ENCODE results near the gene C1orf50.

The C1orf50 gene

DNA sequence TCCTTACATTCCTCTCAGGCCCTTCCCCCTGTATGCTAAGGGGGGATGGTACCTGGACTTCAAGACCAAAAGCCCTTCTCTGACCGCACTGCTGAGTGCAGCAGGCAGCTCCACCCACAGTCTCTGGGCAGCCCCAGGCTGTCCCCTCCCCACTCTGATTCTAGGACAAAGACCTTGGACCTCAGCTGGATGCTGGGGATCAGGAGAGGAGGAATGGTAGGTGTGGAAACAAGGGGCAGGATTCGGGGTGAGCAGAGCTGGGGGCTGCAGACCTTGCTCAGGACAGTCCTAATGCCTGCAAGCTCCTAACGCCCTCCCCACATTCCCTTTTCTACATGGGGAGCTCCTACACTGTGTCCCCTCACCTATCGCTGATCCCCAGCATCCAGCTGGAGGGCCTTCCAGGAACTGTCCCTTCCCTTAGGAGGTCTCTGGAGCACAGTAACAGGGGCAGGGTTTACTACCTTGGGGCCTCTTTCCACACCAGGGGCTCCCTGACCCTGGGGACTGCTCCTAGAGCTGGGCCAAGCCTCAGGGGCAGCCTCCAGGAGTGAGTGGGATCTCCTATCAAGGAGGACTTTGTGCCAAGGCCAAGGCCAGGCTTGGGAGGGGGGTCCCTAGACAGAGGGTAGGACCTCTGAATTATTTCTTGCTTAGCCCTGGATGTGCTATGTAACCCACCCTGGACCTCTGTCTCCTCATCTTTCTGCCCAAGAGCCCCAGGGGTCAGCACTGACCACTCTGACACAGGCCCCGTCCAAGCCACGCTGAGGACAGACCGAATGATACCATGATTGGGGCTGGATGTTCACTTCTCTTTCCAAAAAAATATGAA lies 32.6 kb upstream of the C1orf50 start:
- Histone ChIP-seq H3K9ac (ENCODE audit: low read depth, low read length) (no peak overlapping the region), H3K9me3 (replicated peaks; ENCODE audit: low read length) (no peaks in the 10 kb centered on the region), H3K4me2 (ENCODE audit: low read length) (no peak overlapping the region), H3K36me3 (ENCODE audit: insufficient read depth, low read length) (no peaks in the 10 kb centered on the region), H3K27me3 (ENCODE audit: control insufficient read depth, insufficient read depth, low read length) (no peaks in the 10 kb centered on the region), H3K4me1 (ENCODE audit: control insufficient read depth, insufficient read depth, low read length) (no peaks in the 10 kb centered on the region), H3K4me3 (ENCODE audit: low read length) (no peak overlapping the region)

DNA sequence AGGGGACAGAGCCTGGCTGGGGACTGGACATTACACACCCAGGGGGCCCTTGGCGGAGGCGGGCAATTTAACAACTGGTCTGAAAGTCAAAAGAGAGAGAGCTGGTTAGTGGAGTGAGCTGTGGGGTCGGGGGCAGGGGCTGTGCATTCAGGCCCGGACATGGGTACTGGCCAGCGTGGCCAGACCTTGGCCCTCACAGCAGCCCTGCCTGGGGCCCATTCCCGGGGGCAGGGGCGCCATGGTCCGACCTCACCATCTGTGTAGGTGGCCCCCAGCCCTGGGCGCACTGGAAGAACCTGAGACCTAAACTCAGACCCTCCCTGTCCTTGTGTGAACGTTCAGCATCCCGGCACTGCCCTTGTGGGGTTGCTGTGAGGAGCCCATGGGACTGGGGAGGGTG lies 32.0 kb upstream of the C1orf50 start:
- no peak overlapping the region for H3K4me2 ChIP-seq (ENCODE audit: low read length)
- no peaks in the 10 kb centered on the region for H3K9me3 ChIP-seq (replicated peaks; ENCODE audit: low read length)
- no peaks in the 10 kb centered on the region for H3K27me3 ChIP-seq (ENCODE audit: control insufficient read depth, insufficient read depth, low read length)
- no peak overlapping the region for H3K9ac ChIP-seq (ENCODE audit: low read depth, low read length)
- no peaks in the 10 kb centered on the region for H3K4me1 ChIP-seq (ENCODE audit: control insufficient read depth, insufficient read depth, low read length)
- no peak overlapping the region for H3K4me3 ChIP-seq (ENCODE audit: low read length)
- H3K36me3 ChIP-seq (ENCODE audit: insufficient read depth, low read length), result no peaks in the 10 kb centered on the region

DNA sequence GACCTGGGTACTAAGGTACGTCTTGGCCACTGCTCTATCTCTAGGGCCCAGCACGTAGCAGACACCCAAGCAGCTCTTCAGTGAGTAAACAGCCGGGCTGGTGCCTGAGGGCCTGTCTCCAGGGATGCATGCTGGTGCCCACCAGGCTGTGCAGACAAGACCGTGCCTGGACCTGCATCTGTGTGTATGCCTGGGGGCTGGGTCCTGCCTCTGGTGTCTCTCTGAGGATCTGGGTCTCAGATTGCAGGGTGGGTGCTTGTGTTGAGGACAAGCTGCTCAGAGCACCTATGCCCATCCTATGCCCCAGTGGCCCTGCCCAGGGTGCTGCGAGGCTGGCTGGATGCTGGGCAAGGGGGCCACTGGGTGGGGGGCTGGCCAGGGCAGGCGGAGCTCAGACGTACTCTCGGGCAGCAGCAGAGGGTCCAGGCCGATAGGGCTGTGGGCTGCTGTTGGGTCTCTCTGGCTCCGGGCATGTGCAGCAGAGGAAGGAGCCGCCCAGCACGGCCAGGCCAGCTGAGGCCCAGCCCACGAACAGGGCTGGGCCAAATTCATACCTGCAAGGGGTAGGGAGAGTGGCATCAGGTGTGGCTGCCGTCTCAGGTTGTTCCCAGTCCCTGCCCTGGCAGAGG lies 31.5 kb upstream of the C1orf50 start:
- no peaks in the 10 kb centered on the region for H3K27me3 ChIP-seq (ENCODE audit: control insufficient read depth, insufficient read depth, low read length)
- no peak overlapping the region for H3K9ac ChIP-seq (ENCODE audit: low read depth, low read length)
- no peak overlapping the region for H3K4me2 ChIP-seq (ENCODE audit: low read length)
- no peak overlapping the region for H3K4me3 ChIP-seq (ENCODE audit: low read length)
- H3K9me3 ChIP-seq (replicated peaks; ENCODE audit: low read length), result no peaks in the 10 kb centered on the region
- no peaks in the 10 kb centered on the region for H3K4me1 ChIP-seq (ENCODE audit: control insufficient read depth, insufficient read depth, low read length)
- no peaks in the 10 kb centered on the region for H3K36me3 ChIP-seq (ENCODE audit: insufficient read depth, low read length)

DNA sequence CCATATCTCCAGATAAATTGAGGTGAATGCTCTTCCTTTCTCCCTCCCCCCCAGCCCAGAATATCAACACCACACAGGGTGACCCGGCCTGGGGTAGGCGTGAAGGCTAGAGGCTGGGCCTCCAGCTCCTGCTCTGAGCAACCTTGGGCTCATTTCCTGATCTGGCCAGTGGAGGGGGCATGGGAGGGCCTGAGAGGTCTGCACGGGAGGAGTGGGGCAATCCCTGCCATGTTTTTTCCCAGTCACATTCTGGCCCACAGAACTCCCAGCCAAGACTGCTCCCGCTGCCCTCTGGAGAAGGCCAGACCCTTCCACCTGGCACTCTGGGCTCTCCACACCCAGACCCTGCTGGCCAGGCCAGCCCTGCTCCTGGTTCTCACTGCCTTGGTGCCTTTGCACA lies 30.9 kb upstream of the C1orf50 start:
- Histone ChIP-seq H3K4me3 (ENCODE audit: low read length) (no peak overlapping the region), H3K9me3 (replicated peaks; ENCODE audit: low read length) (no peaks in the 10 kb centered on the region), H3K27me3 (ENCODE audit: control insufficient read depth, insufficient read depth, low read length) (no peaks in the 10 kb centered on the region), H3K36me3 (ENCODE audit: insufficient read depth, low read length) (no peaks in the 10 kb centered on the region), H3K4me2 (ENCODE audit: low read length) (no peak overlapping the region), H3K9ac (ENCODE audit: low read depth, low read length) (no peak overlapping the region), H3K4me1 (ENCODE audit: control insufficient read depth, insufficient read depth, low read length) (no peaks in the 10 kb centered on the region)

DNA sequence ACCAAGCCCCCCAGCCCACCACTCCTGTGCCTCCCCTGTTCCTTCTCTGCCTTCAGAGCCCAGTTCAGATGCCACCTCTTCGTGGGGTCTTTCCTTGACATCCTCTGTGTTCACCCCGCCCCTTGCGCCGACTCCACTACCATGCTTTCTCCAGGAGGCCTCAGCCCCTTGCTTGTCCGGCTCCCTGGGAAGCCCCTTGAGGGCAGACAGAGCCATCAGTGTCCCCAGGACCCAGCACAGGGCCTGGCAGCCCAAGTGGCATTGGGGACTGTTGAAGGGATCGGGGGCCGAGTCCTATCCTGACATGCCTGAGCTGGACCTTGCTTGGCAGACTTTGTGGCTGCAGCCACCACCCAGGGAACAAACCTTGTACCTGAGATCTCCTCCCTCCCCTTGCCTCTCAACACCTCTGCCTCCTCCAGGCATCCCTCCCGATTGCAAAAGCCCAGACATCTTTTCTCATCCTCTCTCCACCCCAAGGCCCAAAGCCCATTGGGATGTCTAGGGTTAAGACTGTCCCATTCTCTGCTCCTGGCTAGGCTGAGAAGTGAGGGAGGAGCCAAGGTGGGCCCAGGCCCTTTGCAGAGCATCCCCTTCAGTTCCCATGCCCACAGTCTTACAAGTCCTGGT lies 30.4 kb upstream of the C1orf50 start:
- no peak overlapping the region for H3K9ac ChIP-seq (ENCODE audit: low read depth, low read length)
- no peaks in the 10 kb centered on the region for H3K36me3 ChIP-seq (ENCODE audit: insufficient read depth, low read length)
- H3K9me3 ChIP-seq (replicated peaks; ENCODE audit: low read length), result no peaks in the 10 kb centered on the region
- H3K4me3 ChIP-seq (ENCODE audit: low read length), result no peak overlapping the region
- no peaks in the 10 kb centered on the region for H3K4me1 ChIP-seq (ENCODE audit: control insufficient read depth, insufficient read depth, low read length)
- no peak overlapping the region for H3K4me2 ChIP-seq (ENCODE audit: low read length)
- H3K27me3 ChIP-seq (ENCODE audit: control insufficient read depth, insufficient read depth, low read length), result no peaks in the 10 kb centered on the region

DNA sequence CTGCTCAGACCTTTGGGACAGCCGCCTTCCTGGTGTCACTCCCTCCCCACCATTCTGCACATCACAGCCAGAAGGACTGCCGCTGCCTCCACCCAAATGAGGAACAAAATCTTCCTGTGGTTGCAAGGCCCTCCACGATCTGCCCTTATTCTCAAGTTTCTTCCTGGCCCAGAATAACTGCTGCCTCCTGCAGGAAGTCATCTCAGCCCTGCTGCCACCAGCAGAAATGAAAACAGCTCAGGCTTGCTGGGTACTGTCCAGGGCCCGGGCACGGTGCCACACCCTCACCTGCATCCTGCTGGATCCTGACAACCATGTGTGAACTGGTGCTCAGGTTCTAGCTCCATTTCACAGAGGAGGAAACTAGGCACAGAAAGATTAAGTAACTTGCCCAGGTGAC lies 29.8 kb upstream of the C1orf50 start:
- no peaks in the 10 kb centered on the region for H3K4me1 ChIP-seq (ENCODE audit: control insufficient read depth, insufficient read depth, low read length)
- H3K4me3 ChIP-seq (ENCODE audit: low read length), result no peak overlapping the region
- no peaks in the 10 kb centered on the region for H3K27me3 ChIP-seq (ENCODE audit: control insufficient read depth, insufficient read depth, low read length)
- H3K9me3 ChIP-seq (replicated peaks; ENCODE audit: low read length), result no peaks in the 10 kb centered on the region
- no peaks in the 10 kb centered on the region for H3K36me3 ChIP-seq (ENCODE audit: insufficient read depth, low read length)
- H3K4me2 ChIP-seq (ENCODE audit: low read length), result no peak overlapping the region
- H3K9ac ChIP-seq (ENCODE audit: low read depth, low read length), result no peak overlapping the region

DNA sequence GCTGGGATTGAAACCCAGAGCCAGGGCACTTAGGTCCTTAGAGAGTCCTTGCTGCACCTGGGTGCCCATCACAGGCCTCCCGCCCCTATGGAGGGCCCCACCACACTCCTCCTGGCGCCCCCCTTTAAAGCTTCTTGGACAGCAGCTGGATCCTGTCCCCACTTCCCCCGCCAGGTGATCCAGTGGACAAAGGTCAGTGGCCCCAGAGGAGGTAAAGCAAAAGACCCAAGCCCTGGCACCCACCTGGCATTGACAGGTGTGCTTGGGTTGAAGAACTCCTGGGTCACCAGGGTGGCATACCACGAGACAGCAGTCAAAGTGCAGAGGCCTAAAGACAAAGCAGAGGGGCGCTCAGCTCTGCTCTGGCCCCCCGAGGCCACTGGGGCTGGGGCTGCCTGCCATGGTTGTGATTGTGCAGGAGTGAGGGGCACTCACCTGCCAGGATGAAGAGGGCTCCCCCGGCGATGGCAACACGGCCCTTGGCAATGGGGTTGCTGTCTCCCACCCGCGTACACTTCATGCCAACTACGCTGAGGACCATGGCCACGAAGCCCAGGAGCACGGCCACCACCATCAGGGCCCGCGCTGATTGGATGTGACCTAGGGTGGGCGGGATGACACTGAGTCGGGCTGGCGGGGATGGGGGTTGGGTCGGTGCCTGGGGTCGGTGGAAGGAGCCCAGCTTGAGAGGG lies 28.9 kb upstream of the C1orf50 start:
- no peaks in the 10 kb centered on the region for H3K4me1 ChIP-seq (ENCODE audit: control insufficient read depth, insufficient read depth, low read length)
- H3K9ac ChIP-seq (ENCODE audit: low read depth, low read length), result no peak overlapping the region
- no peaks in the 10 kb centered on the region for H3K27me3 ChIP-seq (ENCODE audit: control insufficient read depth, insufficient read depth, low read length)
- no peak overlapping the region for H3K4me3 ChIP-seq (ENCODE audit: low read length)
- H3K36me3 ChIP-seq (ENCODE audit: insufficient read depth, low read length), result no peaks in the 10 kb centered on the region
- H3K4me2 ChIP-seq (ENCODE audit: low read length), result no peak overlapping the region
- H3K9me3 ChIP-seq (replicated peaks; ENCODE audit: low read length), result no peaks in the 10 kb centered on the region

DNA sequence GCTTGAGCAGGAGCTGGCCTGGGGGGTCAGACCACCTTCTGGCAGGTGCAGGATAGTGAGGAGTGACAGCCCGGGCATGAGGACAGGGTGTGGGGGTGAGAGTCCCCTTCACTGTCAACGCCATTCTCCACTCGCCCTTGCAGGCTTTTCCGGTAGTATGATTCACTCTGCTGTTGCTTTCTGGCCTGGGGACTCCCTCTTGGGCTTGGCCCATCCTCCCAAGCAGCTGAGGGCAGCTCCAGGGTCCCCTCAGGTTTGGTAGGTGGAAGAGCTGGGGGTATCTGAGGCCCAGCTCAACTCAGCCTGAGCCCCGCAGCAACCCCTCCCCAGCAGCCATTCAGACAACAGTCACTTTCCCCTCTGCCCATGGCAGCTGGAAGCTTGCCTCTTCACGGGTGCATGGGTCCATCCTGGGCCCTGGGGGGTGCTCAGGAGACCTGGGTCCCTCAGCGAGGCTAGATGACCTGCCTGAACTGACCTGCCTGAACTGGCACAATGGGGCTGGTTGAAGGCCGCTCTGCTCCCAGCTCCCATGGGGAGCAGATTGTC lies 28.3 kb upstream of the C1orf50 start:
- H3K4me1 ChIP-seq (ENCODE audit: control insufficient read depth, insufficient read depth, low read length), result no peaks in the 10 kb centered on the region
- no peaks in the 10 kb centered on the region for H3K9me3 ChIP-seq (replicated peaks; ENCODE audit: low read length)
- H3K4me3 ChIP-seq (ENCODE audit: low read length), result no peak overlapping the region
- no peak overlapping the region for H3K9ac ChIP-seq (ENCODE audit: low read depth, low read length)
- no peaks in the 10 kb centered on the region for H3K27me3 ChIP-seq (ENCODE audit: control insufficient read depth, insufficient read depth, low read length)
- H3K36me3 ChIP-seq (ENCODE audit: insufficient read depth, low read length), result no peaks in the 10 kb centered on the region
- no peak overlapping the region for H3K4me2 ChIP-seq (ENCODE audit: low read length)

DNA sequence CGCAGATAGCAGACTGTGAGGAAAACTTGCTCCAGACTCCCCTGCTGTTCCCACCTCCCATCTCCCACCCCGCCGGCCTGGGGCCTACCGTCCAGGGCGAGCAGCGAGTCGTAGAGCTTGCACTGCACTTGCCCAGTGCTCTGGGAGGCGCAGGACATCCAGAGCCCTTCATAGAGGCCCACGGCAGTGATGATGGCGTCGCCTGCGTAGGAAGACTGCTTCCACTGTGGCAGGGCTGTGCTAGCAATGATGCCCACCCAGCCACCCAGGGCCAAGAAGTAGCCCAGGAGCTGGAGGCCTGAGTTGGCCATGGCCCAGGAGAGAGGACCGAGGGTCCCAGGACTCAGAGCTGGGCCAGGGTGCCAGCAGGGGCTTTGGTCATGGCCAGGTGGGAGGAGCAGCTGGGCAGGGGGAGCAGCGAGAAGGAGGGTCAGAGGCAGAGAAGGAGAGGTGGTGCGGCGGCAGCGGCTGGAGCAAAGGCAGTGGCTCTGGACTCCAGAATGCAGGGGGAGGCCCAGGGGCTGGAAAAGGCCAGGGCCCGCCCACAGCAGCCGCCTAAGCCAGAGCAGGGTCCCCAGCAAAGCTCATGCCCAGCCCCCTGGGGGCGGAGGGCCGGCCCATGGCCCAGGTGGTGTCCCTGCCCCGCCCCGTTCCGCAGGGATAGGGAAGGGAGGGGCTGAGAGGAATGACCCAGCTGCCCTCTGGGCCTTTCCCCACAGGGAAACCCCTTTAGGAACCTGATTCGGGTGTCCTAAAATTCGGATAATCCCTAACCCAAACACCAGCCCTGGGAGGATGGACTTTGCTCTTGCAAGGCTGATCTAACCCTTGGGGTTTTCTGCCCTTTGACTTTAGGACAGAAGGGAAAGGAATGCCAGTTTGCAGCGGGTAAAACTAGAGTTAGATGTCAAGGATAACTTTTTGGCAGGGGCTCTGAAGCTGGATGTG lies 27.0 kb upstream of the C1orf50 start, which contains the start of gene CLDN19:
TSS of gene CLDN19 (minus strand) at position 484 of the 948 bp plus-strand sequence. CDS start at position 311, 173 bp downstream.
- Histone ChIP-seq H3K36me3 (ENCODE audit: insufficient read depth, low read length) (no peaks in the 10 kb centered on the region), H3K4me3 (ENCODE audit: low read length) (no peak within 1 kb of the TSS), H3K4me2 (ENCODE audit: low read length) (no peak within 1 kb of the TSS), H3K4me1 (ENCODE audit: control insufficient read depth, insufficient read depth, low read length) (no peaks in the 10 kb centered on the region), H3K9ac (ENCODE audit: low read depth, low read length) (no peak within 1 kb of the TSS), H3K27me3 (ENCODE audit: control insufficient read depth, insufficient read depth, low read length) (no peaks in the 10 kb centered on the region), H3K9me3 (replicated peaks; ENCODE audit: low read length) (no peaks in the 10 kb centered on the region)

DNA sequence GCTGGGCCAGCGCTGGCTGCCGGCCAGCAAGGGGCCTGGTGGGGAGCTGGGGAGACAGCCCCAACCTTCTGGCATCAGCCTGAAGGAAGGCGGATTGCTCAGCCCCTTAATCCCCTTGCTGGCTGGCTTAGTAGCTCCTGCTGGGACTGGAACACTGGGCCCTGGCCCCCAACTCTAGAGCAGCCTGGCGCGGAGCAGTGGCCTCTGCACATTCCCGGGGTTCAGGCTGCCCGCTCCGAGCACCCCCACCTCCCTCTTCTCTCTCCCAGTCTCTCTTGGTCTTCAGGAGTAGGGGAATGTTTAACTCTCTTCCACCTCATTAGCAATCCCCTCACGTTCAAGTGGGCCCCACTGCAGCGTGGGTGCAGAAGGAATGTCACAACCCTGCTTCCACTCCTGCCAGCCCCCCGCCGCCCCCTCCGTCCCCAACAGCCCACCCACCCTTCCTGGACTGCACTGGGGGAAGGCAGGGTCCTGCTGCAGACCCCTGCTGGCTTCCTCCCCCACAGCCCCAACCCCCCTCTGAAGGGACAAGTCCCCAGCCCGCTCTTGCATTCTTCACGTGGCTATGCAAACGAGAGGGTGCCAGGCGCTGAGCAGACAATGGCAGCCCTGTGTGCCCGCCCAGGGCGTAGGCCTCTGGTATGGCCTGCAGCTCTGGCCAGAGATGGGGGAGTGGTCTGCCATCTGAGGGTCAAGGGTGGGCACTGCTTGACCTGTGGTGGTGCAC lies 26.0 kb upstream of the C1orf50 start:
- H3K9me3 ChIP-seq (replicated peaks; ENCODE audit: low read length), result no peaks in the 10 kb centered on the region
- H3K4me3 ChIP-seq (ENCODE audit: low read length), result no peak overlapping the region
- peaks cover 8% of the 10 kb centered on the region for H3K36me3 ChIP-seq (ENCODE audit: insufficient read depth, low read length)
- H3K4me2 ChIP-seq (ENCODE audit: low read length), result no peak overlapping the region
- no peaks in the 10 kb centered on the region for H3K4me1 ChIP-seq (ENCODE audit: control insufficient read depth, insufficient read depth, low read length)
- no peak overlapping the region for H3K9ac ChIP-seq (ENCODE audit: low read depth, low read length)
- H3K27me3 ChIP-seq (ENCODE audit: control insufficient read depth, insufficient read depth, low read length), result no peaks in the 10 kb centered on the region
